ENCODE measurements around the gene CHST7. TPM values are rescaled to one million over a fixed set of nuclear protein-coding genes. Genes with fewer than 3 reads are reported as not detected.

CHST7 gene
- total RNA-seq, 1 donor from 2014 or later: 7.0 TPM

- intact Hi-C loops (cut with micrococcal nuclease): no loop called here
These were observed 27.7 kb downstream of the CHST7 start for GRCh38 chrX:46601283-46601682.

GRCh38 chrX:46602468-46603102 is 29.0 kb downstream of the CHST7 start:
- intact Hi-C loops (cut with micrococcal nuclease): no loop called here

GRCh38 chrX:46607916-46608315 is 34.4 kb downstream of the CHST7 start:
- intact Hi-C loops (cut with micrococcal nuclease): no loop called here

GRCh38 chrX:46610070-46610658 is 36.6 kb downstream of the CHST7 start:
- intact Hi-C loops (cut with micrococcal nuclease): loop anchor here (1.0 to 2.0 kb wide), 5 partner anchors 8 to 77 kb away; partner anchors contain the start of gene CHST7

GRCh38 chrX:46611658-46612362 is 38.2 kb downstream of the CHST7 start:
- intact Hi-C loops (cut with micrococcal nuclease): loop anchor here (2.0 kb wide), 2 partner anchors 39 to 75 kb away; partner anchors contain the start of gene CHST7

GRCh38 chrX:46617906-46618305 is 44.3 kb downstream of the CHST7 start:
- intact Hi-C loops (cut with micrococcal nuclease): loop anchor here (1.0 kb wide), 2 partner anchors 8 kb away; no protein-coding TSS in a partner anchor

GRCh38 chrX:46618947-46619346 is 45.4 kb downstream of the CHST7 start:
- intact Hi-C loops (cut with micrococcal nuclease): loop anchor here (1.0 kb wide), 2 partner anchors 7 to 9 kb away; no protein-coding TSS in a partner anchor

GRCh38 chrX:46620505-46620904 is 46.9 kb downstream of the CHST7 start:
- intact Hi-C loops (cut with micrococcal nuclease): no loop called here

GRCh38 chrX:46621572-46621971 is 48.0 kb downstream of the CHST7 start:
- intact Hi-C loops (cut with micrococcal nuclease): no loop called here

GRCh38 chrX:46624090-46624786 is 50.7 kb downstream of the CHST7 start:
- intact Hi-C loops (cut with micrococcal nuclease): no loop called here

- intact Hi-C loops (cut with micrococcal nuclease): loop anchor here (1.0 kb wide), 1 partner anchor 8 kb away; no protein-coding TSS in a partner anchor
These were observed 53.0 kb downstream of the CHST7 start for GRCh38 chrX:46626566-46626965.

- intact Hi-C loops (cut with micrococcal nuclease): no loop called here
These were observed 53.5 kb downstream of the CHST7 start for GRCh38 chrX:46627062-46627461.

- intact Hi-C loops (cut with micrococcal nuclease): loop anchor here (1.0 to 2.0 kb wide), 4 partner anchors 15 to 56 kb away; no protein-coding TSS in a partner anchor
These were observed 54.3 kb downstream of the CHST7 start for GRCh38 chrX:46627711-46628419.

GRCh38 chrX:46628460-46629371 is 55.2 kb downstream of the CHST7 start:
- intact Hi-C loops (cut with micrococcal nuclease): loop anchor here (1.0 to 2.0 kb wide), 4 partner anchors 14 to 56 kb away; no protein-coding TSS in a partner anchor

GRCh38 chrX:46630141-46630540 is 56.6 kb downstream of the CHST7 start:
- intact Hi-C loops (cut with micrococcal nuclease): no loop called here

GRCh38 chrX:46634577-46634976 is 61.0 kb downstream of the CHST7 start:
- intact Hi-C loops (cut with micrococcal nuclease): no loop called here

GRCh38 chrX:46635186-46635585 is 61.6 kb downstream of the CHST7 start:
- intact Hi-C loops (cut with micrococcal nuclease): no loop called here

GRCh38 chrX:46636223-46636622 is 62.7 kb downstream of the CHST7 start:
- intact Hi-C loops (cut with micrococcal nuclease): no loop called here

GRCh38 chrX:46637938-46638337 is 64.4 kb downstream of the CHST7 start:
- intact Hi-C loops (cut with micrococcal nuclease): no loop called here

- intact Hi-C loops (cut with micrococcal nuclease): loop anchor here (1.0 to 5.0 kb wide), 8 partner anchors 13 to 261 kb away; partner anchors contain the start of gene ZNF674
These were observed 68.6 kb downstream of the CHST7 start for GRCh38 chrX:46642145-46642544.
